BJ (cell line): ENCODE results near the gene PPM1J. TPM values are rescaled to one million over a fixed set of nuclear protein-coding genes. Genes with fewer than 3 reads are reported as not detected.
A peak's percentile ranks its signal among the peaks of the same experiment; 100 is the strongest.

Experiments used
- CTCF ChIA-PET: fragments of 350-600 bp; formaldehyde crosslinking; extraction: SDS; loops from one replicate; lab custom pipeline; 2021; ENCODE audit warnings: antibody characterized with exemption, inconsistent platforms; lab: Yijun Ruan, JAX
- POLR2A ChIA-PET: fragments of 300-600 bp; sonication (Branson Sonifier 250); formaldehyde crosslinking; extraction: SDS; loops from one replicate; lab custom pipeline; 2021; ENCODE audit warnings: antibody characterized with exemption; lab: Charles Lee
- DNase-seq: peaks from one replicate; pipeline ENCODE4 v3.0.0-alpha.2; 2011; ENCODE audit warnings: low read depth
- H3K27me3 ChIP-seq: 2 replicates; pipeline ENCODE4 v1.6.0; 2011; ENCODE audit warnings: low read length; ENCODE audit not compliant: control insufficient read depth, insufficient read depth
- H3K36me3 ChIP-seq: 2 replicates; pipeline ENCODE4 v1.5.1; 2011; ENCODE audit warnings: low read length; ENCODE audit not compliant: control insufficient read depth, insufficient read depth
- H3K4me3 ChIP-seq: 2 replicates; pipeline ENCODE4 v1.5.1; 2011; ENCODE audit warnings: low read depth, mild to moderate bottlenecking, control low read depth, low read length
- CTCF ChIP-seq: IDR thresholded peaks from 2 replicates; pipeline ENCODE4 v1.5.1; 2011; ENCODE audit warnings: low read depth, mild to moderate bottlenecking, control low read depth, inconsistent platforms, low read length, moderate library complexity; ENCODE audit not compliant: insufficient read depth
- polyA plus RNA-seq: library from polyadenylated mRNA; depleted of rRNA; stranded (reverse); fragments of >200 nt; gene quantifications from 2 replicates; pipeline ENCODE4 v1.2.3, GENCODE V29; 2011

Gene PPM1J
- polyA plus RNA-seq, 1 experiment, result 1.4 TPM

GRCh38 chr1:112754116-112754628 lies 39.0 kb upstream of the PPM1J start:
- POLR2A ChIA-PET, result no interaction called here
- TF ChIP-seq CTCF, result no peak
- CTCF ChIA-PET, result interaction anchor here (1.1 to 4.9 kb wide), 5 partner anchors 9 to 50 kb away, joined by 3 to 21 read pairs (median 7); partner anchors contain the start of gene PPM1J
- DNase-seq, result no peak
- Histone ChIP-seq H3K4me3 (no peak overlapping the region), H3K27me3 (no peaks in the 10 kb centered on the region; the same call in 1 of the 2 replicates), H3K36me3 (no peaks in the 10 kb centered on the region)

- H3K36me3 ChIP-seq, result no peaks in the 10 kb centered on the region
- CTCF ChIA-PET, result interaction anchor here (1.2 to 11.0 kb wide), 4 partner anchors 8 to 324 kb away, joined by 3 to 160 read pairs (median 4); partner anchors contain the start of genes LRIG2 and PPM1J
- TF ChIP-seq CTCF, result no peak
These were observed 33.3 kb upstream of the PPM1J start for GRCh38 chr1:112748396-112748795.

GRCh38 chr1:112744009-112744578 lies 29.0 kb upstream of the PPM1J start:
- ChIA-PET CTCF (interaction anchor here (1.0 to 11.0 kb wide), 17 partner anchors 8 to 331 kb away, joined by 3 to 160 read pairs (median 6); partner anchors contain the start of genes PPM1J and SLC16A1), POLR2A (interaction anchor here (0.5 to 0.6 kb wide), 2 partner anchors 22 to 350 kb away, joined by 3 read pairs; no protein-coding TSS in a partner anchor)
- Histone ChIP-seq H3K27me3 (peaks cover 7% of the 10 kb centered on the region), H3K4me3 (peak overlapping the region; percentile 22), H3K36me3 (no peaks in the 10 kb centered on the region)
- TF ChIP-seq CTCF, result peak; percentile 83
- DNase-seq, result no peak

More at GRCh38 chr1:112748396-112748795, 33.3 kb upstream of the PPM1J start:
- DNase-seq, result no peak
- H3K4me3 ChIP-seq, result no peak overlapping the region
- POLR2A ChIA-PET, result no interaction called here
- peaks cover 2% of the 10 kb centered on the region; the same call in 1 of the 2 replicates for H3K27me3 ChIP-seq

GRCh38 chr1:112743174-112744008 lies 28.3 kb upstream of the PPM1J start:
- POLR2A ChIA-PET, result interaction anchor here (0.6 kb wide), 1 partner anchor 23 kb away, joined by 3 read pairs; no protein-coding TSS in a partner anchor
- no peak for TF ChIP-seq CTCF
- H3K4me3 ChIP-seq, result peak overlapping the region; percentile 22

More at GRCh38 chr1:112743174-112744008, 28.3 kb upstream of the PPM1J start:
- Histone ChIP-seq H3K36me3 (no peaks in the 10 kb centered on the region), H3K27me3 (peaks cover 7% of the 10 kb centered on the region)
- CTCF ChIA-PET, result interaction anchor here (1.0 to 11.0 kb wide), 14 partner anchors 10 to 332 kb away, joined by 3 to 160 read pairs (median 6); partner anchors contain the start of gene PPM1J
- no peak for DNase-seq
